Mesothelial cell of epicardium (in vitro differentiated cells): ENCODE measurements around the gene MAIP1. TPM values are rescaled to one million over a fixed set of nuclear protein-coding genes. Genes with fewer than 3 reads are reported as not detected.

ENCODE experiments used
- DNase-seq, 2 experiments: peaks; one replicate each; pipeline ENCODE4 v3.0.0; 2021; ENCODE audit warnings: low spot score in 2 of 2; ENCODE audit not compliant: unreplicated experiment in 2 of 2
- H3K27ac Mint-ChIP-seq: 2 replicates; pipeline ENCODE4 v1.8.0; 2021; ENCODE audit warnings: mixed read lengths
- H3K27me3 Mint-ChIP-seq: 2 replicates; pipeline ENCODE4 v1.8.0; 2021; ENCODE audit warnings: low read depth, mixed read lengths
- H3K36me3 Mint-ChIP-seq: 2 replicates; pipeline ENCODE4 v1.8.0; 2021; ENCODE audit warnings: mixed read lengths
- H3K4me1 Mint-ChIP-seq: 2 replicates; pipeline ENCODE4 v1.8.0; 2021; ENCODE audit warnings: mixed read lengths
- H3K4me3 Mint-ChIP-seq: 2 replicates; pipeline ENCODE4 v1.8.0; 2021; ENCODE audit warnings: mild to moderate bottlenecking, moderate library complexity, mixed read lengths
- H3K9me3 Mint-ChIP-seq: 2 replicates; pipeline ENCODE4 v1.8.0; 2021; ENCODE audit warnings: mixed read lengths
- total RNA-seq: library from RNA; stranded (reverse); gene quantifications from 3 replicates; pipeline ENCODE4 v1.2.1, GENCODE V29; 2021
- TF ChIP-seq, protein P1 (sequence below): fragments of 200-600 bp; sonication (generic); IDR thresholded peaks from one replicate; pipeline ENCODE4 v1.5.0; 2021; ENCODE audit warnings: antibody characterized with exemption; ENCODE audit not compliant: unreplicated experiment

Gene MAIP1, protein sequence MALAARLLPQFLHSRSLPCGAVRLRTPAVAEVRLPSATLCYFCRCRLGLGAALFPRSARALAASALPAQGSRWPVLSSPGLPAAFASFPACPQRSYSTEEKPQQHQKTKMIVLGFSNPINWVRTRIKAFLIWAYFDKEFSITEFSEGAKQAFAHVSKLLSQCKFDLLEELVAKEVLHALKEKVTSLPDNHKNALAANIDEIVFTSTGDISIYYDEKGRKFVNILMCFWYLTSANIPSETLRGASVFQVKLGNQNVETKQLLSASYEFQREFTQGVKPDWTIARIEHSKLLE
- total RNA-seq = 17.5 to 20.2 TPM (median 19.2 TPM) in 3 replicates

- Mint-ChIP-seq H3K9me3 (no peaks in the 10 kb centered on the region), H3K36me3 (peaks cover 16% of the 10 kb centered on the region), H3K4me1 (peaks cover 38% of the 10 kb centered on the region), H3K27me3 (no peaks in the 10 kb centered on the region), H3K4me3 (peak within 1 kb of the TSS; percentile 99), H3K27ac (peak within 1 kb of the TSS; percentile 98)
- TF ChIP-seq, protein P1, sequence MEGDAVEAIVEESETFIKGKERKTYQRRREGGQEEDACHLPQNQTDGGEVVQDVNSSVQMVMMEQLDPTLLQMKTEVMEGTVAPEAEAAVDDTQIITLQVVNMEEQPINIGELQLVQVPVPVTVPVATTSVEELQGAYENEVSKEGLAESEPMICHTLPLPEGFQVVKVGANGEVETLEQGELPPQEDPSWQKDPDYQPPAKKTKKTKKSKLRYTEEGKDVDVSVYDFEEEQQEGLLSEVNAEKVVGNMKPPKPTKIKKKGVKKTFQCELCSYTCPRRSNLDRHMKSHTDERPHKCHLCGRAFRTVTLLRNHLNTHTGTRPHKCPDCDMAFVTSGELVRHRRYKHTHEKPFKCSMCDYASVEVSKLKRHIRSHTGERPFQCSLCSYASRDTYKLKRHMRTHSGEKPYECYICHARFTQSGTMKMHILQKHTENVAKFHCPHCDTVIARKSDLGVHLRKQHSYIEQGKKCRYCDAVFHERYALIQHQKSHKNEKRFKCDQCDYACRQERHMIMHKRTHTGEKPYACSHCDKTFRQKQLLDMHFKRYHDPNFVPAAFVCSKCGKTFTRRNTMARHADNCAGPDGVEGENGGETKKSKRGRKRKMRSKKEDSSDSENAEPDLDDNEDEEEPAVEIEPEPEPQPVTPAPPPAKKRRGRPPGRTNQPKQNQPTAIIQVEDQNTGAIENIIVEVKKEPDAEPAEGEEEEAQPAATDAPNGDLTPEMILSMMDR = no peak
- peak; percentile 46 to 78 for DNase-seq
Observed at GRCh38 chr2:199955339-199956061, at the start of gene MAIP1, which contains the start of gene TYW5. MAIP1 (plus strand) TSS chr2:199955582; CDS start chr2:199955799, 217 bp downstream. TYW5 (minus strand) TSS chr2:199955491; CDS start chr2:199955470, 21 bp downstream.

DNA sequence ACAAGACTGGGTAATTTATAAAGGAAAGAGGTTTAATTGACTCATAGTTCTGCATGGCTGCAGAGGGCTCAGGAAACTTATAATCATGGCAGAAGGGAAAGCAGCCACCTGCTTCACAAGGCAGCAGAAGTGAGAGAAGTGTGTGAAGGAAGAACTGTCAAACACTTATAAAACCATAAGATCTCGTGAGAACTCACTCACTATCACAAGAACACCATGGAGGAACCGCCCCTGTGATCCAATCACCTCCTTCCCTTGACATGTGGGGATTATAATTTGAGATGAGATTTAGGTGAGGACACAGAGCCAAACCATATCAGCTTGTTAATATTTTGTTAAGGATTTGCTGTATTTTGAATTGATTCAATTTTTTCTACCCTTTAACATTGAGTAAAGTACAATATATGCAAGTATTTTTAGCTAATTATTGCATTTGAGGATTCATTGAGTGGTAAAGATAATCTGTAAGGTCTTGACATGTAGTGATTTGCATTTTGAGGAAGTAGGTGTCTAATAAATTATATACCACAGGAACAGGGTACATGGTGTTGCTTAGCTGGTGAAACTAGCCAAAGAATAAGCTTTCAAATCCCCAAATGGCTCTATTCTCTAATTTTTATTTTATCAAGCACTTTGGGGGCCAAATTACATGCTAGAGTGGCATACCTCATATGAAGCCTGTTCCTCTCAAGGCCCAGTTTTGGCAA lies 48.2 kb upstream of the MAIP1 start:
- TF ChIP-seq, protein P1 = no peak
- Mint-ChIP-seq H3K9me3 (no peaks in the 10 kb centered on the region), H3K36me3 (no peaks in the 10 kb centered on the region), H3K27ac (no peak overlapping the region), H3K4me1 (peaks cover 6% of the 10 kb centered on the region), H3K27me3 (peaks cover 4% of the 10 kb centered on the region), H3K4me3 (no peak overlapping the region)
- no peak for DNase-seq

DNA sequence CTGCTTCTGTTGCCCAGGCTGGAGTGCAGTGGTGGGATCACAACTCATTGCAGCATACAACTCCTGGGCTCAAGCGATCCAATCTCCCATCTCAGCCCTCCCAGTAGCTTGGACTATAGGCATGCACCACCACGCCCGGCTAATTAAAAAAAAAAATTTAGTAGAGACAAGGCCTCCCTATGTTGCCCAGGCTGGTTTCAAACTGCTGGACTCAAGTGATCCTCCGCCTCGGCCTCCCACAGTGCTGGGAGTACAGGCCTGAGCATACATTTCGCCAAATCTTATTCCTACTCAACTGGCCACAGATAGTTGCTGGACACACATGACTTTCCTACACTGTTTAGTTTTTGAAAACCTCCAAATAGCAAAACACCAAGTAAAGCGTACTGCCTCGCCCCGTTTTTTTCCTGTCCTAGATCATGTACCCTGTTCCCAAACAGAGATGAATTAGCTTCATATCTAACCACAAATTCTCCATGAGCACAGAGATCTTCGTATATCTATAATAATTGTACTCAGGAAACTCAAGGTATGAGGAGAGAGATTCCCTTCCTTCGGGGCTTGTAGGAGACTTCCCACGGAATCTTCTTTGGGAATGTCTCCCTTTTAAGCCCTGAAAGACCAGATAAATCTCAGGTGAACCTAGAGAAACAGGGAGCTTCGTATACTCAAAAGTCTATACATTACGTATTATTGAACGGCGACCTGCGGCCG lies 44.9 kb upstream of the MAIP1 start:
- Mint-ChIP-seq H3K27me3 (peaks cover 3% of the 10 kb centered on the region), H3K9me3 (no peaks in the 10 kb centered on the region), H3K4me3 (peak overlapping the region; percentile 87), H3K36me3 (no peaks in the 10 kb centered on the region), H3K27ac (peak overlapping the region; percentile 97), H3K4me1 (peaks cover 21% of the 10 kb centered on the region)
- no peak for DNase-seq
- TF ChIP-seq, protein P1 = no peak

GRCh38 chr2:199911052-199911876 lies 44.1 kb upstream of the MAIP1 start, which contains the start of gene C2orf69:
C2orf69 (plus strand) TSS chr2:199911293; CDS start chr2:199911439, 146 bp downstream.
- H3K4me1 Mint-ChIP-seq = peaks cover 21% of the 10 kb centered on the region

More at GRCh38 chr2:199911052-199911876, 44.1 kb upstream of the MAIP1 start, which contains the start of gene C2orf69:
- peaks cover 6% of the 10 kb centered on the region for H3K36me3 Mint-ChIP-seq
- H3K9me3 Mint-ChIP-seq = peaks cover 5% of the 10 kb centered on the region
- DNase-seq = peak; percentile 93 to 99
- peak within 1 kb of the TSS; percentile 97 for H3K27ac Mint-ChIP-seq
- H3K27me3 Mint-ChIP-seq = peaks cover 3% of the 10 kb centered on the region
- peak within 1 kb of the TSS; percentile 87 for H3K4me3 Mint-ChIP-seq
- TF ChIP-seq, protein P1 = no peak
